HCT116 (cell line): ENCODE measurements around the gene ACTRT2. TPM values are rescaled to one million over a fixed set of nuclear protein-coding genes. Genes with fewer than 3 reads are reported as not detected.

Experiments
- ATAC-seq: fragments of 200-7000 bp; cut with Tn5 transposase; 2 replicates; pipeline ENCODE4 v1.9.1; 2020; ENCODE audit warnings: mild to moderate bottlenecking, moderate library complexity
- BruUV-seq: library from RNA; stranded (reverse); fragments of 400-500 nt; replicated peaks from 2 replicates; lab custom pipeline; 2021; lab: Mats Ljungman, UMichigan
- CTCF ChIA-PET: fragments of 300-600 bp; sonication (Branson Sonifier 250); formaldehyde crosslinking; loops from one replicate; lab custom pipeline; 2021; ENCODE audit warnings: antibody characterized with exemption; lab: Charles Lee
- POLR2A ChIA-PET: fragments of 300-600, 350-600 bp; sonication (Branson Sonifier 250); formaldehyde crosslinking; loops from one replicate; lab custom pipeline; 2021; ENCODE audit warnings: antibody characterized with exemption; lab: Charles Lee
- RAD21 ChIA-PET, 2 experiments: fragments of 300-600 bp; sonication (Branson Sonifier 250); formaldehyde crosslinking; loops; one replicate each; lab custom pipeline; 2023; ENCODE audit warnings: low total read pairs in 2 of 2; ENCODE audit not compliant: uncharacterized antibody in 2 of 2, unreplicated experiment in 2 of 2, low non-redundant PET in 1 of 2; lab: Charles Lee
- DNase-seq: peaks from one replicate; pipeline ENCODE4 v3.0.0-alpha.2; 2010; ENCODE audit warnings: low read depth, low spot score
- H2AFZ ChIP-seq: fragments of 200-600 bp; shearing (Covaris generic), sonication (generic); 2 replicates; pipeline ENCODE4 v1.6.1; 2017; ENCODE audit warnings: low read depth, mixed run types, mixed read lengths, antibody characterized with exemption, low read length; ENCODE audit not compliant: poor library complexity, severe bottlenecking
- H3K27ac ChIP-seq: 2 replicates; pipeline ENCODE4 v1.5.1; 2012; ENCODE audit warnings: low read depth, low read length
- H3K27me3 ChIP-seq: fragments of 200-600 bp; sonication (generic); 2 replicates; pipeline ENCODE4 v1.6.1; 2016; ENCODE audit warnings: mixed run types, low read length, mixed read lengths; ENCODE audit not compliant: insufficient read depth
- H3K36me3 ChIP-seq, 2 experiments: fragments of 200-500 bp in 1 of 2; fragments of 200-600 bp in 1 of 2; sonication (Bioruptor generic) in 1 of 2; sonication (generic) in 1 of 2; 2 replicates each; pipeline versions ENCODE4 v1.5.1 to v1.6.1; 2014 to 2016; ENCODE audit warnings: low read length in 2 of 2, inconsistent platforms in 1 of 2, mixed read lengths in 1 of 2, mixed run types in 1 of 2; ENCODE audit not compliant: insufficient read depth in 2 of 2, control insufficient read depth in 1 of 2
- H3K4me1 ChIP-seq, 2 experiments: fragments of 200-600 bp in 1 of 2; sonication (generic) in 1 of 2; 2 replicates each; pipeline versions ENCODE4 v1.5.1 to v1.6.1; 2012 to 2017; ENCODE audit warnings: low read length in 2 of 2, inconsistent platforms in 1 of 2, mild to moderate bottlenecking in 1 of 2, mixed read lengths in 1 of 2, mixed run types in 1 of 2, moderate library complexity in 1 of 2; ENCODE audit not compliant: insufficient read depth in 2 of 2, control insufficient read depth in 1 of 2
- H3K4me2 ChIP-seq: fragments of 200-600 bp; sonication (generic); 2 replicates; pipeline ENCODE4 v1.6.1; 2017; ENCODE audit warnings: mixed run types, low read length, mixed read lengths
- H3K4me3 ChIP-seq, 2 experiments: fragments of 200-600 bp in 1 of 2; sonication (generic) in 1 of 2; replicated peaks in 1 of 2; 2 replicates each; pipeline ENCODE4 v1.5.1; 2011 to 2016; ENCODE audit warnings: low read length in 2 of 2, control low read depth in 1 of 2, low read depth in 1 of 2, mild to moderate bottlenecking in 1 of 2, mixed read lengths in 1 of 2, mixed run types in 1 of 2
- H3K79me2 ChIP-seq: fragments of 200-600 bp; sonication (generic); 2 replicates; pipeline ENCODE4 v1.6.1; 2017; ENCODE audit warnings: mild to moderate bottlenecking, mixed run types, low read length, moderate library complexity, mixed read lengths; ENCODE audit not compliant: insufficient read depth
- H3K9ac ChIP-seq: fragments of 200-600 bp; sonication (generic); 2 replicates; pipeline ENCODE4 v1.6.1; 2016; ENCODE audit warnings: low read length, mixed read lengths
- H3K9me2 ChIP-seq: fragments of 200-600 bp; sonication (generic), shearing (Covaris generic); 2 replicates; pipeline ENCODE4 v1.6.1; 2017; ENCODE audit warnings: mixed run types, mild to moderate bottlenecking, moderate library complexity; ENCODE audit not compliant: insufficient read depth
- H3K9me3 ChIP-seq, 2 experiments: fragments of 200-500 bp in 1 of 2; fragments of 200-600 bp in 1 of 2; sonication (Bioruptor generic) in 1 of 2; sonication (generic) in 1 of 2; 2 replicates each; pipeline ENCODE4 v1.6.1; 2014 to 2017; ENCODE audit warnings: low read length in 2 of 2, mixed read lengths in 2 of 2, inconsistent platforms in 1 of 2, low read depth in 1 of 2, mild to moderate bottlenecking in 1 of 2, mixed run types in 1 of 2, moderate library complexity in 1 of 2; ENCODE audit not compliant: control insufficient read depth in 1 of 2, insufficient read depth in 1 of 2
- H4K20me1 ChIP-seq: fragments of 200-600 bp; sonication (generic), shearing (Covaris generic); 2 replicates; pipeline ENCODE4 v1.6.1; 2017; ENCODE audit warnings: mixed run types, mild to moderate bottlenecking, moderate library complexity; ENCODE audit not compliant: insufficient read depth
- CBX3 ChIP-seq: IDR thresholded peaks from 2 replicates; pipeline ENCODE4 v1.6.1; 2012; ENCODE audit warnings: low read depth
- CEBPB ChIP-seq: IDR thresholded peaks from 2 replicates; pipeline ENCODE4 v1.6.1; 2012; ENCODE audit warnings: low read depth
- CTCF ChIP-seq, 3 experiments: fragments of 200-600 bp in 1 of 3; sonication (generic) in 1 of 3; IDR thresholded peaks in 2 of 3; conservative IDR thresholded peaks in 1 of 3; 2 replicates each; pipeline ENCODE4 v1.5.1; 2012 to 2017; ENCODE audit warnings: low read depth in 2 of 3, low read length in 2 of 3, antibody characterized with exemption in 1 of 3, borderline replicate concordance in 1 of 3, control low read depth in 1 of 3, mild to moderate bottlenecking in 1 of 3, mixed read lengths in 1 of 3, mixed run types in 1 of 3, moderate library complexity in 1 of 3; ENCODE audit not compliant: insufficient read depth in 1 of 3
- ELF1 ChIP-seq: IDR thresholded peaks from 2 replicates; pipeline ENCODE4 v1.6.1; 2012; ENCODE audit warnings: low read depth, borderline replicate concordance
- EZH2 ChIP-seq: fragments of 200-600 bp; sonication (generic); IDR thresholded peaks from 2 replicates; pipeline ENCODE4 v1.6.1; 2017; ENCODE audit warnings: antibody characterized with exemption, mixed run types
- EZH2phosphoT487 ChIP-seq: fragments of 200-600 bp; IDR thresholded peaks from 2 replicates; pipeline ENCODE4 v1.6.1; 2018; ENCODE audit warnings: antibody characterized with exemption, borderline replicate concordance
- JUND ChIP-seq: IDR thresholded peaks from 2 replicates; pipeline ENCODE4 v1.6.1; 2012
- POLR2A ChIP-seq: IDR thresholded peaks from 2 replicates; pipeline ENCODE4 v1.7.0; 2011; ENCODE audit warnings: borderline replicate concordance; ENCODE audit not compliant: insufficient read depth, insufficient read length; ENCODE audit errors: extremely low read depth
- RAD21 ChIP-seq: IDR thresholded peaks from 2 replicates; pipeline ENCODE4 v1.6.1; 2012; ENCODE audit warnings: low read depth, mild to moderate bottlenecking
- REST ChIP-seq: IDR thresholded peaks from 2 replicates; pipeline ENCODE4 v1.6.1; 2012; ENCODE audit warnings: low read depth
- SIN3A ChIP-seq: IDR thresholded peaks from 2 replicates; pipeline ENCODE4 v1.6.1; 2012; ENCODE audit warnings: low read depth
- SP1 ChIP-seq: IDR thresholded peaks from 2 replicates; pipeline ENCODE4 v1.6.1; 2012; ENCODE audit warnings: low read depth
- YY1 ChIP-seq: IDR thresholded peaks from 2 replicates; pipeline ENCODE4 v1.6.1; 2011; ENCODE audit warnings: low read length, low read depth, moderate library complexity, mild to moderate bottlenecking; ENCODE audit not compliant: insufficient replicate concordance; ENCODE audit errors: extremely low read depth
- ZBTB33 ChIP-seq: IDR thresholded peaks from 2 replicates; pipeline ENCODE4 v1.6.1; 2011; ENCODE audit warnings: mild to moderate bottlenecking, low read length, moderate library complexity; ENCODE audit not compliant: insufficient replicate concordance; ENCODE audit errors: extremely low read depth
- ZNF274 ChIP-seq: fragments of 200-500 bp; sonication (Bioruptor generic); IDR thresholded peaks from 2 replicates; pipeline ENCODE4 v1.6.1; 2014; ENCODE audit warnings: mild to moderate bottlenecking, low read depth, low read length, inconsistent platforms
- intact Hi-C: fragments of 100-400 bp; cut with micrococcal nuclease; formaldehyde crosslinking; loops from 2 replicates; pipeline ENCODE4 v1.10.0; 2022
- total RNA-seq: library from RNA; stranded (reverse); gene quantifications from one replicate; pipeline ENCODE4 v1.2.1, GENCODE V29; 2021; ENCODE audit not compliant: unreplicated experiment

Gene ACTRT2
- total RNA-seq, 1 experiment from 2014 or later: not detected

GRCh38 chr1:3011631-3012455 lies 9.4 kb upstream of the ACTRT2 start:
- Histone ChIP-seq H3K9me2 (no peaks in the 10 kb centered on the region), H2AFZ (no peak overlapping the region), H3K4me3 (no peak overlapping the region), H3K36me3 (no peaks in the 10 kb centered on the region), H3K9me3 (peaks cover 7 to 10% of the 10 kb centered on the region in 2 experiments; a peak in 3 of 4 replicates), H3K27ac (no peak overlapping the region), H3K9ac (no peak overlapping the region), H3K79me2 (no peaks in the 10 kb centered on the region), H3K4me1 (no peaks in the 10 kb centered on the region), H4K20me1 (no peaks in the 10 kb centered on the region), H3K4me2 (no peak overlapping the region), H3K27me3 (no peaks in the 10 kb centered on the region)
- TF ChIP-seq CTCF (IDR thresholded peaks at IDR 0.05 in 2 of 3, conservative IDR thresholded peaks at IDR 0.05 in 1 of 3; ENCODE audit: borderline replicate concordance in 1 of 3, insufficient read depth in 1 of 3, low read depth in 2 of 3, low read length in 2 of 3) (no peak), EZH2 (no peak), SIN3A (no peak), RAD21 (no peak), REST (no peak), SP1 (no peak), CEBPB (no peak), CBX3 (no peak), ZNF274 (no peak), ZBTB33 (no peak), JUND (no peak), POLR2A (no peak), YY1 (no peak), ELF1 (no peak), EZH2phosphoT487 (no peak)
- intact Hi-C loops: loop anchor here (1.0 to 5.0 kb wide), 4 partner anchors 190 to 412 kb away; no protein-coding TSS in a partner anchor
- no TSS peak for BruUV-seq
- ChIA-PET CTCF (interaction anchor here (0.7 to 2.6 kb wide), 3 partner anchors 8 to 412 kb away, joined by 3 to 18 read pairs (median 8); no protein-coding TSS in a partner anchor), RAD21 (no interaction called here), POLR2A (no interaction called here)
- ATAC-seq (0 out of 2 replicates have a peak, but pooled peaks have one; percentile 6), DNase-seq (no peak)
